Ovary (tissue), 9 donors: Measurements from ENCODE around the gene IFT81. TPM values are rescaled to one million over a fixed set of nuclear protein-coding genes. Genes with fewer than 3 reads are reported as not detected.
"Not testable (repeated sequence)": the region's sequence is repeated elsewhere in the genome, so short reads cannot be mapped to it uniquely, and the experiment has no call there.

Source experiments
- DNase-seq, 5 donors: peaks; one replicate each; pipeline ENCODE4 v3.0.0-alpha.2; 2019 to 2020
- H3K27ac ChIP-seq, 2 donors: fragments of 200-600 bp; one replicate each; pipeline versions ENCODE4 v1.5.1 to v1.8.0; 2019 to 2022
- H3K27me3 ChIP-seq: fragments of 200-600 bp; one replicate; pipeline ENCODE4 v1.8.0; 2022
- H3K36me3 ChIP-seq: fragments of 200-600 bp; sonication (generic); one replicate; pipeline ENCODE4 v1.5.1; 2019
- H3K4me1 ChIP-seq: one replicate; pipeline ENCODE4 v1.8.1; 2013; ENCODE audit warnings: mild to moderate bottlenecking, moderate library complexity; ENCODE audit not compliant: insufficient read depth
- H3K4me3 ChIP-seq: fragments of 200-600 bp; sonication (generic); one replicate; pipeline ENCODE4 v1.5.1; 2017
- H3K9me3 ChIP-seq, 2 donors: fragments of 200-600 bp in 1 of 2; sonication (generic) in 1 of 2; one replicate each; pipeline versions ENCODE4 v1.5.1 to v1.8.1; 2013 to 2019; ENCODE audit warnings: mild to moderate bottlenecking in 1 of 2, moderate library complexity in 1 of 2
- CTCF ChIP-seq, 3 donors: fragments of 450-650 bp in 2 of 3; fragments of 200-600 bp in 1 of 3; IDR thresholded peaks; one replicate each; pipeline versions ENCODE4 v1.5.1 to v1.8.0; 2016 to 2022; ENCODE audit warnings: antibody characterized with exemption in 3 of 3, mild to moderate bottlenecking in 1 of 3
- EP300 ChIP-seq: sonication (generic); formaldehyde crosslinking; IDR thresholded peaks from one replicate; pipeline ENCODE4 v1.6.1; 2017; ENCODE audit warnings: antibody characterized with exemption
- POLR2A ChIP-seq: fragments of 450-650 bp; IDR thresholded peaks from one replicate; pipeline ENCODE4 v1.6.1; 2017; ENCODE audit warnings: antibody characterized with exemption, mild to moderate bottlenecking, moderate library complexity
- WGBS, 3 donors: extraction: QIAGEN DNeasy Blood & Tissue Kit in 1 of 3; methylation state at CpG; one replicate each; pipeline versions ENCODE4 v1.1.5 to v1.1.7; 2013 to 2017; 5-methylcytosine and 5-hydroxymethylcytosine counted together
- intact Hi-C, 4 donors: fragments of 100-400 bp; cut with DNase I; formaldehyde crosslinking; loops; one replicate each; pipeline versions ENCODE4 v1.11.0 to v1.15.1; 2022 to 2023
- polyA plus RNA-seq, 2 donors: library from polyadenylated mRNA; stranded (reverse); fragments of 200-250 nt in 1 of 2; fragments of 350-450 nt in 1 of 2; fragmentation: Illumina TruSeq in 1 of 2; extraction: RNeasy Lipid Tissue Mini Kit (QIAGEN cat#74804) in 1 of 2; gene quantifications; one replicate each; pipeline ENCODE4 v1.2.3, GENCODE V29; 2013 to 2014
- total RNA-seq, 7 donors: library from RNA; depleted of rRNA in 2 of 7; stranded (reverse); fragments of >200 nt in 2 of 7; fragmentation: NEBNext Ultra II Directional in 3 of 7; extraction: Animal tissue kit (Norgen Biotek cat#: 25700) in 3 of 7; gene quantifications; one replicate each; pipeline versions ENCODE4 v1.1.0 to v1.2.4, GENCODE V29; 2016 to 2023
- donor health status: DM: no; HTN: no; CAD: no; lungs with moderate emphysema.
- donor health status: DM: no; HTN: no; CAD: no.
- donor health status: Bipolar disorder and iron deficiency.
- donor health status: DM: yes; HTN: yes; CAD: no.
- donor health status: DM: no; HTN: no; CAD: no.
- donor health status: DM: yes; HTN: yes; CAD: no.

The IFT81 gene
- total and polyA plus RNA-seq, 9 donors = 10.4 to 22.3 (median 17.2) TPM

- Histone ChIP-seq H3K27ac (peak overlapping the region in 1 of 2 donors; percentile 33), H3K4me3 (no peak overlapping the region), H3K9me3 (no peaks in the 10 kb centered on the region), H3K36me3 (no peaks in the 10 kb centered on the region), H3K27me3 (no peaks in the 10 kb centered on the region), H3K4me1 (peaks cover 7% of the 10 kb centered on the region)
- intact Hi-C loops = no loop called here
- no peak for TF ChIP-seq POLR2A
- TF ChIP-seq CTCF (IDR thresholded peaks at IDR 0.05) = no peak
- TF ChIP-seq EP300 = no peak
- DNase-seq = peak; percentile 50 to 72 (median 54)
- WGBS, 3 donors = 2 to 7% (median 7%) methylated on average over 9 of the region's 9 CpGs
Measured at GRCh38 chr12:110253176-110253575, 129.0 kb downstream of the IFT81 start.

- WGBS, 3 donors = 96 to 99% (median 97%) methylated on average over 6 of the region's 6 CpGs
- Histone ChIP-seq H3K4me3 (no peak overlapping the region), H3K4me1 (peaks cover 7% of the 10 kb centered on the region), H3K36me3 (no peaks in the 10 kb centered on the region), H3K9me3 (no peaks in the 10 kb centered on the region), H3K27me3 (no peaks in the 10 kb centered on the region), H3K27ac (no peak overlapping the region)
- no peak for DNase-seq
- TF ChIP-seq POLR2A (no peak), CTCF (IDR thresholded peaks at IDR 0.05) (no peak), EP300 (no peak)
- intact Hi-C loops = no loop called here
Measured at GRCh38 chr12:110254971-110255540, 130.9 kb downstream of the IFT81 start.

- DNase-seq, H3K27me3 ChIP-seq, H3K4me3 ChIP-seq, H3K27ac ChIP-seq, H3K36me3 ChIP-seq, intact Hi-C loops, H3K4me1 ChIP-seq, H3K9me3 ChIP-seq: not testable (repeated sequence)
- 92 to 95% (median 93%) methylated on average over 11 of the region's 11 CpGs for whole genome bisulfite sequencing, 3 donors
Measured at GRCh38 chr12:110255890-110256456, 131.8 kb downstream of the IFT81 start.

GRCh38 chr12:110256780-110257431 lies 132.7 kb downstream of the IFT81 start:
- 50 to 53% (median 52%) methylated on average over 12 of the region's 12 CpGs for WGBS, 3 donors
- peak in 2 of 5 donors; percentile 36 to 58 for DNase-seq

More at GRCh38 chr12:110256780-110257431, 132.7 kb downstream of the IFT81 start:
- Histone ChIP-seq H3K4me1 (peaks cover 7% of the 10 kb centered on the region), H3K4me3 (no peak overlapping the region), H3K27ac (no peak overlapping the region), H3K27me3 (no peaks in the 10 kb centered on the region), H3K36me3 (no peaks in the 10 kb centered on the region), H3K9me3 (no peaks in the 10 kb centered on the region)
- no peak for TF ChIP-seq EP300
- no peak for TF ChIP-seq CTCF (IDR thresholded peaks at IDR 0.05)
- TF ChIP-seq POLR2A = no peak
- intact Hi-C loops = no loop called here
